IPS-15b (cell line): Measurements from ENCODE around the gene MLKL.
A peak's percentile ranks its signal among the peaks of the same experiment; 100 is the strongest.

Source experiments
- H3K27me3 ChIP-seq: one replicate; pipeline ENCODE4 v1.6.1; 2013; ENCODE audit warnings: low read length; ENCODE audit not compliant: control insufficient read depth, insufficient read depth
- H3K36me3 ChIP-seq: one replicate; pipeline ENCODE4 v1.6.1; 2013; ENCODE audit warnings: low read length; ENCODE audit not compliant: control insufficient read depth, insufficient read depth
- H3K4me1 ChIP-seq: one replicate; pipeline ENCODE4 v1.6.1; 2013; ENCODE audit warnings: mild to moderate bottlenecking, low read length; ENCODE audit not compliant: control insufficient read depth, insufficient read depth
- H3K4me3 ChIP-seq: one replicate; pipeline ENCODE4 v1.5.1; 2013; ENCODE audit warnings: low read depth, low read length
- H3K9ac ChIP-seq: one replicate; pipeline ENCODE4 v1.6.1; 2013; ENCODE audit warnings: low read depth, mild to moderate bottlenecking, low read length
- H3K9me3 ChIP-seq: one replicate; pipeline ENCODE4 v1.6.1; 2013; ENCODE audit warnings: mild to moderate bottlenecking, low read length; ENCODE audit not compliant: control insufficient read depth, insufficient read depth

MLKL gene

GRCh38 chr16:74700438-74701225, at the start of gene MLKL:
TSS of gene MLKL (minus strand) at chr16:74700862. CDS start at chr16:74695757, 5,105 bp downstream.
- peaks cover 4% of the 10 kb centered on the region for H3K4me1 ChIP-seq
- H3K9ac ChIP-seq, result peak within 1 kb of the TSS; percentile 83
- H3K36me3 ChIP-seq, result no peaks in the 10 kb centered on the region

DNA sequence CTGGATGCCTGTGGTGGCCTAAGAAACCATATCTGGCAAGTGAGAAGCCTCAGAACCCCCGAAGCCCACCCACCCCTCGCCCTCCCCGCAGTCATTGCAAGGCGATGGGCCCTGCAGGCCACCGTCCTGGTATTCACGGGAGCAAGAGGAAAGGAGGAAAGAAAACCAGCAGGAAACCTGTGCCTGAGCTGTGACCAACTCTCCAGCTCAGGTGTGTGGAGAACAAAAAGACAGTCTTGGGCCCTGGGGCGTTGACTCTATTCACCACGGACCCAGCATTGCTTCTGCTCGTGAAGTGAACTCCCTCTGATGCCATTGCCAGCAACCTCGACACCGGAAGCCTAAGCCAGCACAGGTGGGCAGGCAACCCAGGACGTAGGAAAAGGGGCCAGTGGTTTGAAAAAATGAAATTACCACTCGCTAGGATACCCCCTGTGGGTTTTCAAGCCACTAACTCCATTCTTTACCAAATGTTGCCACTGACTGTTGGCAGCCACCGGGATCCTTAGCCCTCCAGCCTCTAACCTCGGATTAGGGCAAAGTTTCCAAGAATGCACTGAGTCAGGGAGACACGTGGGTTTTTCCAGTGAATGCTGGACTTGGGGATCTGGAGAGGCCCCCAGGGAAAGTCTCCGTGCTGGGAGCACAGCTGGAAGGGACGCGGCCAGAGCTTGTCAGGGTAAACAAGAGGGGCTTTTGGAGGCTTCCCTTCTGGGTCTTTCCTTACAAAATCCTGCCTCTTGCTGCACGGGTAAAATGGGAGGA, 48.8 kb upstream of the MLKL start:
- H3K27me3 ChIP-seq, result no peaks in the 10 kb centered on the region
- H3K9ac ChIP-seq, result no peak overlapping the region
- peaks cover 8% of the 10 kb centered on the region for H3K4me1 ChIP-seq
- H3K9me3 ChIP-seq, result no peaks in the 10 kb centered on the region
- no peak overlapping the region for H3K4me3 ChIP-seq
- no peaks in the 10 kb centered on the region for H3K36me3 ChIP-seq

More at GRCh38 chr16:74700438-74701225, at the start of gene MLKL:
- no peaks in the 10 kb centered on the region for H3K9me3 ChIP-seq
- no peaks in the 10 kb centered on the region for H3K27me3 ChIP-seq
- H3K4me3 ChIP-seq, result peak within 1 kb of the TSS; percentile 77

GRCh38 chr16:74748616-74749026, 48.0 kb upstream of the MLKL start:
- H3K4me3 ChIP-seq, result no peak overlapping the region
- no peaks in the 10 kb centered on the region for H3K9me3 ChIP-seq
- no peaks in the 10 kb centered on the region for H3K27me3 ChIP-seq

DNA sequence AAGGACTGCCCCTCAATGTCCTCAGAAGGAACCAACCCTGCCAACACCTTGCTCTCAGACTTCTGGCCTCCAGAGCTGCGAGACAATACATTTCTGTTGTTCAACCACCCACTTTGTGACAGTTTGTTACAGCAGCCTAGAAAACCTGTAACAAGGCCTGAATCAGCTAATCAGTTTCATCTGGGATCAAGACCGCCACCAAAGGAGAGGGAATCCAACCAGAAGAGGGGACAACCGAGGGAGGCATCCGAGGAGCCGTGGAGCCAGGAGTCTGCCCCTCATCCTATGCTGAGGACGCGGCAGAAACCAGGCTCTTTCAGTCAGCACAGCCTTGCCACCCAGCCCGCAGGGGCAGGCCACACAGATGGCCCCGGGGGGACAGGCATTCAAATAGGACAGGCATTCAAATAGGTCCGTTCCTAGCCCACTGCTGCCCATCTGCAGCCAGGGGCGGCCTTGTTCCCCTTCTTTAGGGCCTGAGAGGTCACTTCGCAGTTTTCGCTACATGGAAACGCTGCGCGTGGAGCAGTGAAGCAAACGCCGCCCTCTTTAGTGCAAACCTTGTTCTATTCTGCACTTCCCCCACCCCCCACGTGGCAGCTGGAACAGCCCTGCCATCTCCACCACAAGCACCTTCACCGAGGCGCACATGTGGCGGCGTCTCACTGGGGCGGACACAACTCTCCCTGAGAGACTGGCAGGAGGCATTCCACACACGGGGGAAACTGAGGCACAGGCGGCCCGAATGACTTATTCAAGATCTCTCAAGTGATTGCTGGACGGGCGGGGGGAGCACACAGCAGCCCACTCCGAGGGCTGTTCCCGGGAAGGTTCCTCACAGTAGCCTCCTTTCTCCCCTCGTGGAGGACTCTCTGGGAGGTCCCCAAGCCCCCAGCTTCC, 47.3 kb upstream of the MLKL start:
- Histone ChIP-seq H3K9me3 (no peaks in the 10 kb centered on the region), H3K4me3 (no peak overlapping the region), H3K9ac (no peak overlapping the region), H3K36me3 (no peaks in the 10 kb centered on the region), H3K4me1 (peaks cover 12% of the 10 kb centered on the region), H3K27me3 (no peaks in the 10 kb centered on the region)

More at GRCh38 chr16:74748616-74749026, 48.0 kb upstream of the MLKL start:
- Histone ChIP-seq H3K36me3 (no peaks in the 10 kb centered on the region), H3K4me1 (peaks cover 10% of the 10 kb centered on the region), H3K9ac (no peak overlapping the region)

- Histone ChIP-seq H3K27me3 (no peaks in the 10 kb centered on the region), H3K9me3 (no peaks in the 10 kb centered on the region), H3K4me3 (no peak overlapping the region), H3K4me1 (peaks cover 15% of the 10 kb centered on the region), H3K36me3 (no peaks in the 10 kb centered on the region), H3K9ac (no peak overlapping the region)
Observed at GRCh38 chr16:74745926-74746325, 45.3 kb upstream of the MLKL start.

- Histone ChIP-seq H3K27me3 (no peaks in the 10 kb centered on the region), H3K36me3 (no peaks in the 10 kb centered on the region), H3K9me3 (no peaks in the 10 kb centered on the region), H3K4me3 (no peak overlapping the region), H3K9ac (no peak overlapping the region), H3K4me1 (peaks cover 14% of the 10 kb centered on the region)
Observed at GRCh38 chr16:74745109-74745615, 44.5 kb upstream of the MLKL start.

DNA sequence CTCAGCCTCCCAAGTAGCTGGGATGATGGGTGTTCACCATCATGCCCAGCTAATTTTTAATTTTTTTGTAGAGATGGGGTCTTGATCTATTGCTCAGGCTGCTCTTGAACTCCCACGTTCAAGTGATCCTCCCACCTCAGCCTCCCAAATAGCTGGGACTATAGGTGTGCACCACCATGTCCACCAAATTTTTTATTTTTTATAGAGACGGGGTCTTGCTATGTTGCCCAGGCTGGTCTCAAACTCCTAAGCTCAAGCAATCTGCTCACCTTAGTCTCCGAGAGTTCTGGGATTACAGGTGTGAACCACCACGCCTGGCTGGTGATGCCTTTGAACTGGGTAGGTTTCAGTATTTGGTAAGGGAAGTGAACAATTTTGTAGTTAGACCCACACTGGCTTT, 43.9 kb upstream of the MLKL start:
- Histone ChIP-seq H3K36me3 (no peaks in the 10 kb centered on the region), H3K9ac (no peak overlapping the region), H3K4me3 (no peak overlapping the region), H3K9me3 (no peaks in the 10 kb centered on the region), H3K4me1 (peaks cover 8% of the 10 kb centered on the region), H3K27me3 (no peaks in the 10 kb centered on the region)

- H3K4me3 ChIP-seq, result no peak overlapping the region
- H3K9me3 ChIP-seq, result no peaks in the 10 kb centered on the region
- no peak overlapping the region for H3K9ac ChIP-seq
- H3K36me3 ChIP-seq, result peaks cover 4% of the 10 kb centered on the region
- H3K27me3 ChIP-seq, result no peaks in the 10 kb centered on the region
- H3K4me1 ChIP-seq, result peaks cover 7% of the 10 kb centered on the region
Observed at GRCh38 chr16:74743668-74744299, 43.1 kb upstream of the MLKL start.

GRCh38 chr16:74743045-74743667, 42.5 kb upstream of the MLKL start:
- peaks cover 7% of the 10 kb centered on the region for H3K4me1 ChIP-seq

GRCh38 chr16:74742051-74742481, 41.4 kb upstream of the MLKL start:
- peaks cover 7% of the 10 kb centered on the region for H3K4me1 ChIP-seq

More at GRCh38 chr16:74743045-74743667, 42.5 kb upstream of the MLKL start:
- Histone ChIP-seq H3K27me3 (no peaks in the 10 kb centered on the region), H3K4me3 (no peak overlapping the region), H3K9me3 (no peaks in the 10 kb centered on the region), H3K9ac (no peak overlapping the region), H3K36me3 (peaks cover 4% of the 10 kb centered on the region)

More at GRCh38 chr16:74742051-74742481, 41.4 kb upstream of the MLKL start:
- Histone ChIP-seq H3K9me3 (no peaks in the 10 kb centered on the region), H3K4me3 (no peak overlapping the region), H3K9ac (no peak overlapping the region), H3K27me3 (no peaks in the 10 kb centered on the region), H3K36me3 (peaks cover 6% of the 10 kb centered on the region)
